ENCODE results near the gene TNFAIP8L1. TPM values are rescaled to one million over a fixed set of nuclear protein-coding genes. Genes with fewer than 3 reads are reported as not detected.

TNFAIP8L1 gene
- total RNA-seq, 2 donors from 2014 or later = 18.0 to 23.6 TPM

Other genes with a start within 250 kb of the TNFAIP8L1 start
- 10 to 100 TPM; 49.1 to 67.1 TPM for gene SH3GL1, start 239.0 kb upstream of the TNFAIP8L1 start, total RNA-seq
- gene CHAF1A, start 236.9 kb upstream of the TNFAIP8L1 start, total RNA-seq = 10 to 100 TPM; 67.9 to 96.7 TPM
- gene UBXN6, start 181.7 kb upstream of the TNFAIP8L1 start, total RNA-seq = 10 to 100 TPM; 37.4 to 40.1 TPM
- 10 to 100 TPM; 30.7 to 39.3 TPM for gene HDGFL2, start 167.2 kb upstream of the TNFAIP8L1 start, total RNA-seq
- gene PLIN4, start 121.0 kb upstream of the TNFAIP8L1 start, total RNA-seq = under 1 TPM in 1 of 2 donors, not detected in 1; 0.05 TPM
- gene PLIN5, start 104.3 kb upstream of the TNFAIP8L1 start, total RNA-seq = under 1 TPM in 1 of 2 donors, not detected in 1; 0.17 TPM
- gene LRG1, start 99.5 kb upstream of the TNFAIP8L1 start, total RNA-seq = under 1 TPM; 0.53 to 0.93 TPM
- under 1 TPM in 1 of 2 donors, not detected in 1; 0.05 TPM for gene SEMA6B, start 79.8 kb upstream of the TNFAIP8L1 start, total RNA-seq
- gene MYDGF, start 30.8 kb downstream of the TNFAIP8L1 start, total RNA-seq = 10 to 100 TPM; 47.8 to 79.0 TPM
- gene DPP9, start 84.3 kb downstream of the TNFAIP8L1 start, total RNA-seq = 10 to 100 TPM; 52.3 to 90.9 TPM
- gene FEM1A, start 152.2 kb downstream of the TNFAIP8L1 start, total RNA-seq = 10 to 100 TPM in 1 of 2 donors, 1 to 10 TPM in 1; 7.1 to 15.4 TPM
- gene TICAM1, start 192.2 kb downstream of the TNFAIP8L1 start, total RNA-seq = 10 to 100 TPM; 27.6 to 36.1 TPM
- gene PLIN3, start 228.2 kb downstream of the TNFAIP8L1 start, total RNA-seq = 10 to 100 TPM; 46.4 to 56.7 TPM

Measured in activated T-helper 17 cell treated with anti-CD3 and anti-CD28 coated beads, Interleukin-2, amount 50 U/mL, for 72 hours (primary cell).